Stomach (tissue), 9 donors: Measurements from ENCODE around the gene TBX21. TPM values are rescaled to one million over a fixed set of nuclear protein-coding genes. Genes with fewer than 3 reads are reported as not detected.

Experiments used
- DNase-seq, 2 donors: peaks; one replicate each; pipeline versions ENCODE4 v3.0.0 to v3.0.0-alpha.2; 2013 to 2019
- H3K27ac ChIP-seq, 5 donors: fragments of 200-600 bp in 4 of 5; sonication (generic) in 4 of 5; one replicate each; pipeline ENCODE4 v1.5.1; 2013 to 2019; ENCODE audit warnings: mild to moderate bottlenecking in 1 of 5, moderate library complexity in 1 of 5
- H3K27me3 ChIP-seq, 3 donors: fragments of 200-600 bp; sonication (generic); one replicate each; pipeline ENCODE4 v1.5.1; 2017 to 2019; ENCODE audit warnings: mixed run types in 1 of 3
- H3K36me3 ChIP-seq, 4 donors: fragments of 200-600 bp; sonication (generic); 1 replicate in 3 of 4; 2 replicates in 1 of 4; pipeline ENCODE4 v1.5.1; 2016 to 2019
- H3K4me1 ChIP-seq, 4 donors: fragments of 200-600 bp; sonication (generic); one replicate each; pipeline ENCODE4 v1.5.1; 2016 to 2019
- H3K4me3 ChIP-seq, 4 donors: fragments of 200-600 bp; sonication (generic) in 3 of 4; one replicate each; pipeline ENCODE4 v1.5.1; 2016 to 2019; ENCODE audit warnings: mild to moderate bottlenecking in 1 of 4
- H3K9me3 ChIP-seq, 4 donors: fragments of 200-600 bp; sonication (generic); one replicate each; pipeline ENCODE4 v1.5.1; 2016 to 2019
- EP300 ChIP-seq: sonication (generic); formaldehyde crosslinking; IDR thresholded peaks from one replicate; pipeline ENCODE4 v1.6.1; 2017; ENCODE audit warnings: antibody characterized with exemption
- POLR2A ChIP-seq, 4 donors: fragments of 450-650 bp; IDR thresholded peaks; one replicate each; pipeline ENCODE4 v1.6.1; 2016; ENCODE audit warnings: antibody characterized with exemption in 4 of 4, control low read depth in 2 of 4, mild to moderate bottlenecking in 1 of 4, moderate library complexity in 1 of 4
- POLR2AphosphoS5 ChIP-seq, 3 donors: sonication (generic); formaldehyde crosslinking; IDR thresholded peaks; one replicate each; pipeline ENCODE4 v1.6.1; 2016; ENCODE audit warnings: antibody characterized with exemption in 3 of 3
- WGBS, 5 donors: extraction: QIAGEN DNeasy Blood & Tissue Kit in 3 of 5; methylation state at CpG; one replicate each; pipeline versions ENCODE4 v1.1.5 to v1.1.7; 2013 to 2018; 5-methylcytosine and 5-hydroxymethylcytosine counted together
- intact Hi-C: fragments of 100-400 bp; cut with DNase I; formaldehyde crosslinking; loops from one replicate; pipeline ENCODE4 v1.15.1; 2023; ENCODE audit warnings: low total_unique reads
- polyA plus RNA-seq, 3 donors: library from polyadenylated mRNA; stranded (reverse); fragments of 200-250 nt; gene quantifications; one replicate each; pipeline ENCODE4 v1.2.3, GENCODE V29; 2013
- total RNA-seq, 5 donors: library from RNA; depleted of rRNA; stranded (reverse); fragments of >200 nt; gene quantifications; one replicate each; pipeline versions ENCODE4 v1.1.0 to v1.2.3, GENCODE V29; 2014 to 2016
- TF ChIP-seq, protein P1 (sequence below), 7 experiments: fragments of 450-650 bp in 4 of 7; fragments of 200-600 bp in 3 of 7; sonication (generic) in 3 of 7; IDR thresholded peaks; one replicate each; pipeline ENCODE4 v1.5.1; 2016 to 2019; ENCODE audit warnings: antibody characterized with exemption in 7 of 7, control low read depth in 2 of 7, mild to moderate bottlenecking in 1 of 7
- donor health status: healthy with polysubstance abuse.
- donor health status: Bipolar disorder and iron deficiency.
- donor health status: healthy.

TBX21 gene
- total and polyA plus RNA-seq, 8 donors = 0.10 to 0.92 (median 0.31) TPM; not detected in 3

DNA sequence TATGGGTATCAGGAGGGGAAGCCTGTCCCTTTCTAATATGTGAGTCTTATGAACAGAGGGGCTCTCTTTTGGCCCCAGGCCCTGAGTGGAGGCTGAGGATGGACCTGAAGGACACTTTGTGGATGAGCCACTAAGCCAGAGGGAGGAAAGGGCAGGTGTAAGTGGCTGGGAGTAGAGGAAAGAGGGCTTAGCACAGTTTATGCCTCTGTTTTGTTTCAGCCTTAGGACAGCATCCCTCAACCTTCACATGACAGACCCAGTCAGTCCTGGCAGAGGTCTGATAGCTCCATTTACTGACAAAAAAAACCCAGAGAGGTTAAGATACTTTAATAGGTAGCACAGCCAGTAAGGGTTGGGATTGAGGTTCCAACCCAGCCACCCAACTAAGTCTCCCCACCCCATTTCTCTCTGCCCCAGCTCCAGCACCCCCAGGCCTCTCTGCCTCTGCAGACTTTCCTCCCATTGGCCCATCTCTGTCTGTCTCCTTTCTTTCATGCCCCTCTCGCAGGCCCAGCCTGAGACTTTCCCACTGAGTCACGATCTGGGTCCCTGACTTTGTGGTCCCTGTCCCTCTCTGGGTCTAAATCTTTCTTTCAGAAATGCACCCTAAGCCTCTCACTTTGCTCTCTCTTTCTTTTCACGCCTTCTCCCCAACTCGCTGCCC lies 4.7 kb upstream of the TBX21 start:
- TF ChIP-seq POLR2A (IDR thresholded peaks at IDR 0.05) (no peak), POLR2AphosphoS5 (IDR thresholded peaks at IDR 0.05) (no peak), EP300 (no peak)
- TF ChIP-seq, protein P1, sequence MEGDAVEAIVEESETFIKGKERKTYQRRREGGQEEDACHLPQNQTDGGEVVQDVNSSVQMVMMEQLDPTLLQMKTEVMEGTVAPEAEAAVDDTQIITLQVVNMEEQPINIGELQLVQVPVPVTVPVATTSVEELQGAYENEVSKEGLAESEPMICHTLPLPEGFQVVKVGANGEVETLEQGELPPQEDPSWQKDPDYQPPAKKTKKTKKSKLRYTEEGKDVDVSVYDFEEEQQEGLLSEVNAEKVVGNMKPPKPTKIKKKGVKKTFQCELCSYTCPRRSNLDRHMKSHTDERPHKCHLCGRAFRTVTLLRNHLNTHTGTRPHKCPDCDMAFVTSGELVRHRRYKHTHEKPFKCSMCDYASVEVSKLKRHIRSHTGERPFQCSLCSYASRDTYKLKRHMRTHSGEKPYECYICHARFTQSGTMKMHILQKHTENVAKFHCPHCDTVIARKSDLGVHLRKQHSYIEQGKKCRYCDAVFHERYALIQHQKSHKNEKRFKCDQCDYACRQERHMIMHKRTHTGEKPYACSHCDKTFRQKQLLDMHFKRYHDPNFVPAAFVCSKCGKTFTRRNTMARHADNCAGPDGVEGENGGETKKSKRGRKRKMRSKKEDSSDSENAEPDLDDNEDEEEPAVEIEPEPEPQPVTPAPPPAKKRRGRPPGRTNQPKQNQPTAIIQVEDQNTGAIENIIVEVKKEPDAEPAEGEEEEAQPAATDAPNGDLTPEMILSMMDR (IDR thresholded peaks at IDR 0.05) = no peak
- no peaks in the 10 kb centered on the region for H3K9me3 ChIP-seq
- 77 to 82% (median 79%) methylated on average over 4 of the region's 4 CpGs for WGBS, 5 donors
- H3K4me3 ChIP-seq = no peak overlapping the region
- no peak overlapping the region for H3K27ac ChIP-seq
- DNase-seq = no peak
- peaks cover 4 to 94% (median 32%) of the 10 kb centered on the region in 3 donors for H3K27me3 ChIP-seq
- peaks cover 6 to 14% (median 7%) of the 10 kb centered on the region in 4 donors for H3K4me1 ChIP-seq
- no peaks in the 10 kb centered on the region for H3K36me3 ChIP-seq
- intact Hi-C loops = no loop called here

DNA sequence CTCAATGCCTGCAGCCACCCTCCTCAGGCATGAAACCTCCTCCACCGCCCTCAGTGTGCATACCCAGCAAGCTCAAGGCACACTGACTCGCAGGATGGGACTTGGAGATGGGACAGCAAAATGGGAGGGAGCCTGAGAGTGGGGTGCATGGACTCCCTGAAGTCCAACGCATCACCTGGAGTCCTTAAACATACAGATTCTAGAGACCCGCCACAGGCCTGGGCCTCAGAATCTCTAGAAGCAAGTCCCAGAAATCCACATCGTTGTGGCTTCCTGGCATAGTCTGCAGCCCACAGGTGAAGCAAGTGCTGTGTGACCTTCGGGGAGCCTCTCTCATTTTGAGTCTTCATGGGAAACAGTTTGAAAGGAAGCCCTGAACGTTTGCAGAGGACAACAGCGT lies 3.6 kb upstream of the TBX21 start:
- H3K27ac ChIP-seq = no peak overlapping the region
- intact Hi-C loops = no loop called here
- H3K36me3 ChIP-seq = no peaks in the 10 kb centered on the region
- peaks cover 11 to 21% (median 16%) of the 10 kb centered on the region in 4 donors for H3K4me1 ChIP-seq
- 62 to 70% (median 68%) methylated on average over 8 of the region's 8 CpGs for WGBS, 5 donors
- DNase-seq = no peak
- peaks cover 0 to 94% (median 42%) of the 10 kb centered on the region in 3 donors for H3K27me3 ChIP-seq
- no peak overlapping the region for H3K4me3 ChIP-seq
- H3K9me3 ChIP-seq = no peaks in the 10 kb centered on the region
- no peak for TF ChIP-seq POLR2AphosphoS5 (IDR thresholded peaks at IDR 0.05)
- TF ChIP-seq, protein P1 (IDR thresholded peaks at IDR 0.05) = no peak
- no peak for TF ChIP-seq POLR2A (IDR thresholded peaks at IDR 0.05)
- no peak for TF ChIP-seq EP300

DNA sequence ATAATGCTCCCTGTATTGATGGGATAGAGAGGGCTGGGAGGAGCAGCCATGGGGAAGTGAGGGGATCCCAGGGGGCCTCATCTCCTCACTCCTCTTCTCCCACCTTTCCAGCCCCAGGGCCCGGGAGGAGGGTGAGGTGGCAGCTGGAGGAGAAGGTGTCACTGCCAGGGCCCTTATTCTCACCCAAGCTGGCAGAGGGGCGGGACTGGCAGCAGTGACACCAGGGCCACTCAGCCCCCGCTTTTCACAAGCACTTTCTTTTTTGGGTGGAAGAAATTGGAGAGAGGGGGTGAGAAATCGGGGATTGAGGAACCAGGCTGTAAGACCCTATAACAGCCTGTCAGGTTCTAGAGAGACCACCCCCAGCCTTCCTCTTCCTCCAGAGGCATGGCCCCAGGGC lies 2.4 kb upstream of the TBX21 start:
- Histone ChIP-seq H3K36me3 (no peaks in the 10 kb centered on the region), H3K27ac (no peak overlapping the region), H3K4me3 (no peak overlapping the region), H3K9me3 (no peaks in the 10 kb centered on the region), H3K27me3 (peaks cover 0 to 94% (median 41%) of the 10 kb centered on the region in 3 donors), H3K4me1 (peaks cover 11 to 21% (median 16%) of the 10 kb centered on the region in 4 donors)
- 79 to 93% (median 86%) methylated on average over 4 of the region's 4 CpGs for WGBS, 5 donors
- no peak for DNase-seq
- intact Hi-C loops = no loop called here
- no peak for TF ChIP-seq POLR2A (IDR thresholded peaks at IDR 0.05)
- TF ChIP-seq EP300 = no peak
- no peak for TF ChIP-seq POLR2AphosphoS5 (IDR thresholded peaks at IDR 0.05)
- TF ChIP-seq, protein P1 (IDR thresholded peaks at IDR 0.05) = no peak

DNA sequence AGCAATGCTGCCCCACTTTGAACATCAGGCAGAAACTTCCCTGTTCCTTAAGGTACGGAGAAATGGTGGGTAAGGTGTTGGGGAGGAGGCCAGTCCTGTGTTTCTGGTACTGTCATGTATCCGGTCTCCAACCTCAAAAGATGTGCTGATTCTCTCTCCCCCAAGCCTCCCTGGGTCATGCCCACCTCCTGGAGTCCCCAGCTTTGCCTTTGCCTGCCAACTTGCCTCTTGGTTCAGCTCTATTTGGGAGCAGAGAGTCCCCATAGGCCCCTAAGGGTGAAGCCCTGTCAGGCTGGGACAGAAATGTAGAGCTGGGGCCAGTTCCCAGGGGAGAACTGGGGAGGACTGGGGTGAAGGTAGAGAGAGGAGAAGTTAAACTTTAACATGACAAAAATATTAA lies 1.6 kb upstream of the TBX21 start:
- DNase-seq = no peak
- peaks cover 11 to 21% (median 16%) of the 10 kb centered on the region in 4 donors for H3K4me1 ChIP-seq
- peaks cover 0 to 89% (median 40%) of the 10 kb centered on the region in 3 donors for H3K27me3 ChIP-seq
- 66 to 84% (median 72%) methylated on average over 2 of the region's 2 CpGs; no CpG with 5 or more reads in 1 of the 5 donors for WGBS, 5 donors
- H3K4me3 ChIP-seq = no peak overlapping the region
- intact Hi-C loops = no loop called here
- TF ChIP-seq, protein P1 (IDR thresholded peaks at IDR 0.05) = no peak
- TF ChIP-seq POLR2AphosphoS5 (IDR thresholded peaks at IDR 0.05) (no peak), EP300 (no peak), POLR2A (IDR thresholded peaks at IDR 0.05) (no peak)
- no peaks in the 10 kb centered on the region for H3K36me3 ChIP-seq
- no peak overlapping the region for H3K27ac ChIP-seq
- no peaks in the 10 kb centered on the region for H3K9me3 ChIP-seq
